Measurements from ENCODE around the gene UBE2Q1. TPM values are rescaled to one million over a fixed set of nuclear protein-coding genes. Genes with fewer than 3 reads are reported as not detected.

The UBE2Q1 gene
- polyA plus RNA-seq, 2 of the 4 experiments (the other 2 are of a cell fraction) = 17.6 to 49.7 TPM

DNA sequence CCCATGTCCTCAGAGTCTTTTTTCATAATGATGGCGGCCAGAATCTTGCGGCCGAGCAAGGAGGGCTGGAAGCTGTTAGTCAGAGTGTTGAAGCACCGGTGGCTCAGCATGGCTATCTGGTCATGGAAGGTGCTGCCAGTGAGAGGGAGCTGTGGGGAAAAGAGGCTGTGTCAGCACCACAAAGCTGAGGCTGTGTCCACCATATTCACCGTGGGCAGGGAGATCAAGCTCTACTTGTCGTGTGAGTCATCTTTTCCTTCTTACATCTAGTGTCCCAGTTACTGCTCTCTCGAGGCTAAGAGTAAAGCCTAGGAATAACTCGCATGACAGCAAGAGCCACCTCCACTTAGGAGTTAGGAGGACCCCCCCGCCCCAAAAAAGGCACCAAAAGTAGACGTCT is 31.3 kb upstream of the UBE2Q1 start:
- TF ChIP-seq RCOR1 (IDR thresholded peaks at IDR 0.05; ENCODE audit: low read depth, low read length) = no peak
- TF ChIP-seq HEYL (CRISPR knock-in tag; IDR thresholded peaks at IDR 0.05) = no peak
- no peak for TF ChIP-seq HDAC2 (IDR thresholded peaks at IDR 0.05)
- TF ChIP-seq FOSL2 (IDR thresholded peaks at IDR 0.05) = no peak
- TF ChIP-seq FOSL2 (CRISPR knock-in tag; IDR thresholded peaks at IDR 0.05) = no peak
- no peak for TF ChIP-seq NR3C1 (IDR thresholded peaks at IDR 0.05)
- TF ChIP-seq, protein P1, sequence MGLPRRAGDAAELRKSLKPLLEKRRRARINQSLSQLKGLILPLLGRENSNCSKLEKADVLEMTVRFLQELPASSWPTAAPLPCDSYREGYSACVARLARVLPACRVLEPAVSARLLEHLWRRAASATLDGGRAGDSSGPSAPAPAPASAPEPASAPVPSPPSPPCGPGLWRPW (IDR thresholded peaks at IDR 0.05) = no peak
- TF ChIP-seq JUN (IDR thresholded peaks at IDR 0.05) = no peak
- TF ChIP-seq EHF (CRISPR knock-in tag; IDR thresholded peaks at IDR 0.05) = no peak
- no peak for TF ChIP-seq NFE2L2 (conservative IDR thresholded peaks at IDR 0.05; ENCODE audit: low read length)
- no peak for TF ChIP-seq POLR2A (IDR thresholded peaks at IDR 0.05; ENCODE audit: low read length)
- no peak for TF ChIP-seq MAFK (IDR thresholded peaks at IDR 0.05; ENCODE audit: partially characterized antibody)
- no peak for TF ChIP-seq NPAS2 (CRISPR knock-in tag; IDR thresholded peaks at IDR 0.05; ENCODE audit: borderline replicate concordance)
- ATAC-seq = no peak
- H3K4me2 ChIP-seq = no peak overlapping the region
- no peaks in the 10 kb centered on the region for H3K4me1 ChIP-seq
- DNase-seq (ENCODE audit: low read depth in 1 of 2, low spot score in 1 of 2) = no peak
- H3K9me3 ChIP-seq = no peaks in the 10 kb centered on the region
- no peak for FAIRE-seq
- H3K27ac ChIP-seq = no peak overlapping the region
- H3K4me3 ChIP-seq = no peak overlapping the region
- CTCF ChIA-PET = interaction anchor here (0.8 to 3.4 kb wide), 4 partner anchors 11 to 43 kb away, joined by 3 to 13 read pairs (median 3); no protein-coding TSS in a partner anchor
- WGBS (ENCODE audit: missing lambda C conversion rate) = 83% methylated on average over 10 of the region's 10 CpGs
- POLR2A ChIA-PET = no interaction called here

DNA sequence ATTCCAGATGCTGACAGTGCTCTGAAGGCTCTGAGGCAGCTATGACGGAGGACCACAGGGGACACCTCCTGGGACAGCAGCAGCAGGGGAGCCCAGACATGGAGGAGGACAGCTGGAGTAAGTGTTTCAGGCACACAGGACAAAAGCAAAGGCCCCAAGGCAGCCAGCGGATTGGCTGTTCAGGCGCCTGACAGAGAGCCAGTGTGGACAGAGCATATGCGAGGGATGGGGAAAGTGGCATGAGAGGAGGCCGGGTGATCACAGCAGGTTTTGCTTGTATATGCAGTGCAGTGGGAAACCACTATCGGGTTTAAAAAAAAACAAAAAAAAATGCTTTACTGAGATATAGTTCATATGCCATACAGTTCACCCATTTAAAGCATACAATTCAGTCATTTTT is 28.2 kb upstream of the UBE2Q1 start:
- 93% methylated on average over 6 of the region's 6 CpGs for WGBS (ENCODE audit: missing lambda C conversion rate)
- FAIRE-seq = no peak

DNA sequence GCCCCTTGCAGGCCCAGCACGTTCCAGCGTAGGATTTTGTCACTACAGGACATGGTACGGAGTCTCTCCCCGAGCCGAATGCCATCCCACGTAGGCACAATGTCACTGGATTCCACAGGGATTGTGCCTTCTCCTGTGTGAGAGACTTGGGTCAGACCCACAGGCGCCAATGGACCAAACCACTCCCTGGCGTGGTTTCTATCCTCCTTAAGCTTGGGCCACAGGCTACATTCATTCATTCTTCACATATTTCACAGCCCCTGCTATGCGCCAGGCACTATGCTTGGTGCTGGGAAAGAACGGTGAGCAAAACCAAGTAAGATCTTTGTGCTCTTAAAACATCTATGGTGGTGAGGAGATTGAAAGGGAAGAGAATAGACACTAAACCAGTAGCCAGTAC is 27.8 kb upstream of the UBE2Q1 start:
- no peak overlapping the region for H3K4me3 ChIP-seq
- WGBS (ENCODE audit: missing lambda C conversion rate) = 92% methylated on average over 9 of the region's 10 CpGs
- ATAC-seq (no peak), DNase-seq (ENCODE audit: low read depth in 1 of 2, low spot score in 1 of 2) (no peak), FAIRE-seq (no peak)
- POLR2A ChIA-PET = no interaction called here
- no peaks in the 10 kb centered on the region for H3K4me1 ChIP-seq
- no peak overlapping the region for H3K4me2 ChIP-seq
- no peaks in the 10 kb centered on the region for H3K9me3 ChIP-seq
- no peak overlapping the region for H3K27ac ChIP-seq
- CTCF ChIA-PET = no interaction called here
- TF ChIP-seq EHMT2 (IDR thresholded peaks at IDR 0.05; ENCODE audit: low read depth) (no peak), CBX8 (IDR thresholded peaks at IDR 0.05) (no peak), ZSCAN20 (CRISPR knock-in tag; IDR thresholded peaks at IDR 0.05) (no peak), SMC3 (IDR thresholded peaks at IDR 0.05) (no peak), MAZ (IDR thresholded peaks at IDR 0.05; ENCODE audit: borderline replicate concordance, low read depth, low read length) (no peak), POLR2A (IDR thresholded peaks at IDR 0.05; ENCODE audit: low read length) (no peak), RAD21 (conservative IDR thresholded peaks at IDR 0.05 in 1 of 2, IDR thresholded peaks at IDR 0.05 in 1 of 2) (no peak), POLR2AphosphoS2 (conservative IDR thresholded peaks at IDR 0.05; ENCODE audit: low read length) (no peak), FOXS1 (CRISPR knock-in tag; IDR thresholded peaks at IDR 0.05) (no peak), MAFK (IDR thresholded peaks at IDR 0.05; ENCODE audit: partially characterized antibody) (no peak)
- TF ChIP-seq, protein P2, sequence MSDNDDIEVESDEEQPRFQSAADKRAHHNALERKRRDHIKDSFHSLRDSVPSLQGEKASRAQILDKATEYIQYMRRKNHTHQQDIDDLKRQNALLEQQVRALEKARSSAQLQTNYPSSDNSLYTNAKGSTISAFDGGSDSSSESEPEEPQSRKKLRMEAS (IDR thresholded peaks at IDR 0.05) = no peak
- TF ChIP-seq, protein P3, sequence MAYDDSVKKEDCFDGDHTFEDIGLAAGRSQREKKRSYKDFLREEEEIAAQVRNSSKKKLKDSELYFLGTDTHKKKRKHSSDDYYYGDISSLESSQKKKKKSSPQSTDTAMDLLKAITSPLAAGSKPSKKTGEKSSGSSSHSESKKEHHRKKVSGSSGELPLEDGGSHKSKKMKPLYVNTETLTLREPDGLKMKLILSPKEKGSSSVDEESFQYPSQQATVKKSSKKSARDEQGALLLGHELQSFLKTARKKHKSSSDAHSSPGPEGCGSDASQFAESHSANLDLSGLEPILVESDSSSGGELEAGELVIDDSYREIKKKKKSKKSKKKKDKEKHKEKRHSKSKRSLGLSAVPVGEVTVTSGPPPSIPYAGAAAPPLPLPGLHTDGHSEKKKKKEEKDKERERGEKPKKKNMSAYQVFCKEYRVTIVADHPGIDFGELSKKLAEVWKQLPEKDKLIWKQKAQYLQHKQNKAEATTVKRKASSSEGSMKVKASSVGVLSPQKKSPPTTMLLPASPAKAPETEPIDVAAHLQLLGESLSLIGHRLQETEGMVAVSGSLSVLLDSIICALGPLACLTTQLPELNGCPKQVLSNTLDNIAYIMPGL (CRISPR knock-in tag; IDR thresholded peaks at IDR 0.05; ENCODE audit: borderline replicate concordance) = no peak

More for the DNA sequence above, 28.2 kb upstream of the UBE2Q1 start:
- Histone ChIP-seq H3K4me3 (no peak overlapping the region), H3K4me1 (no peaks in the 10 kb centered on the region), H3K27ac (no peak overlapping the region), H3K9me3 (no peaks in the 10 kb centered on the region), H3K4me2 (no peak overlapping the region)
- POLR2A ChIA-PET = no interaction called here
- CTCF ChIA-PET = no interaction called here
- TF ChIP-seq EHMT2 (IDR thresholded peaks at IDR 0.05; ENCODE audit: low read depth) (no peak), EP300 (IDR thresholded peaks at IDR 0.05) (no peak), FOSB (CRISPR knock-in tag; IDR thresholded peaks at IDR 0.05) (no peak), RNF2 (IDR thresholded peaks at IDR 0.05; ENCODE audit: borderline replicate concordance, low read depth) (no peak), MAZ (IDR thresholded peaks at IDR 0.05; ENCODE audit: borderline replicate concordance, low read depth, low read length) (no peak), ZFP36 (IDR thresholded peaks at IDR 0.05; ENCODE audit: borderline replicate concordance, partially characterized antibody) (no peak), NPAS2 (CRISPR knock-in tag; IDR thresholded peaks at IDR 0.05; ENCODE audit: borderline replicate concordance) (no peak), CEBPB (IDR thresholded peaks at IDR 0.05) (no peak), NFE2L2 (conservative IDR thresholded peaks at IDR 0.05; ENCODE audit: low read length) (no peak), CHD4 (IDR thresholded peaks at IDR 0.05; ENCODE audit: borderline replicate concordance) (no peak), PHF8 (IDR thresholded peaks at IDR 0.05; ENCODE audit: borderline replicate concordance, low read depth) (no peak), RFX5 (IDR thresholded peaks at IDR 0.05) (no peak)
- TF ChIP-seq, protein P2 (IDR thresholded peaks at IDR 0.05) = no peak
- TF ChIP-seq, protein P4, sequence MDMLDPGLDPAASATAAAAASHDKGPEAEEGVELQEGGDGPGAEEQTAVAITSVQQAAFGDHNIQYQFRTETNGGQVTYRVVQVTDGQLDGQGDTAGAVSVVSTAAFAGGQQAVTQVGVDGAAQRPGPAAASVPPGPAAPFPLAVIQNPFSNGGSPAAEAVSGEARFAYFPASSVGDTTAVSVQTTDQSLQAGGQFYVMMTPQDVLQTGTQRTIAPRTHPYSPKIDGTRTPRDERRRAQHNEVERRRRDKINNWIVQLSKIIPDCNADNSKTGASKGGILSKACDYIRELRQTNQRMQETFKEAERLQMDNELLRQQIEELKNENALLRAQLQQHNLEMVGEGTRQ (IDR thresholded peaks at IDR 0.05) = no peak
- TF ChIP-seq, protein P5, sequence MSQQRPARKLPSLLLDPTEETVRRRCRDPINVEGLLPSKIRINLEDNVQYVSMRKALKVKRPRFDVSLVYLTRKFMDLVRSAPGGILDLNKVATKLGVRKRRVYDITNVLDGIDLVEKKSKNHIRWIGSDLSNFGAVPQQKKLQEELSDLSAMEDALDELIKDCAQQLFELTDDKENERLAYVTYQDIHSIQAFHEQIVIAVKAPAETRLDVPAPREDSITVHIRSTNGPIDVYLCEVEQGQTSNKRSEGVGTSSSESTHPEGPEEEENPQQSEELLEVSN (IDR thresholded peaks at IDR 0.05; ENCODE audit: borderline replicate concordance, low read depth) = no peak
- ATAC-seq (no peak), DNase-seq (ENCODE audit: low read depth in 1 of 2, low spot score in 1 of 2) (no peak)
